Measurements from ENCODE around the gene RNF213. TPM values are rescaled to one million over a fixed set of nuclear protein-coding genes. Genes with fewer than 3 reads are reported as not detected.

The RNF213 gene
- total and polyA plus RNA-seq, 10 of the 15 experiments (the other 5 are each of a cell fraction or from before 2014, with no cell fraction given): 18.6 to 145 (median 65.8) TPM

- TF ChIP-seq EGR1 (IDR thresholded peaks at IDR 0.05; ENCODE audit: borderline replicate concordance in 1 of 2, low read depth in 2 of 2, low read length in 2 of 2) (no peak), REST (IDR thresholded peaks at IDR 0.05; ENCODE audit: low read depth, low read length) (no peak), RUNX3 (IDR thresholded peaks at IDR 0.05; ENCODE audit: low read length) (no peak), ETV6 (conservative IDR thresholded peaks at IDR 0.05 in 1 of 2, IDR thresholded peaks at IDR 0.05 in 1 of 2; ENCODE audit: borderline replicate concordance in 1 of 2, low read depth in 1 of 2) (no peak), HDAC6 (IDR thresholded peaks at IDR 0.05; ENCODE audit: unreplicated experiment) (peak; percentile 36), MLLT1 (IDR thresholded peaks at IDR 0.05) (0 out of 2 replicates have a peak, but pooled peaks have one; percentile 6), BHLHE40 (IDR thresholded peaks at IDR 0.05; ENCODE audit: borderline replicate concordance in 1 of 2, low read depth in 2 of 2, low read length in 1 of 2) (peak; percentile 44 to 90; a peak in 3 of 4 replicates), CEBPB (IDR thresholded peaks at IDR 0.05; ENCODE audit: borderline replicate concordance in 1 of 2, low read depth in 2 of 2, low read length in 2 of 2) (no peak), POLR2AphosphoS5 (IDR thresholded peaks at IDR 0.05; ENCODE audit: low read length) (no peak), ZNF622 (IDR thresholded peaks at IDR 0.05) (no peak), SP1 (IDR thresholded peaks at IDR 0.05; ENCODE audit: low read depth, low read length) (no peak), MTA2 (IDR thresholded peaks at IDR 0.05; ENCODE audit: low read depth) (no peak), NRF1 (conservative IDR thresholded peaks at IDR 0.05; ENCODE audit: low read depth, low read length) (no peak), SMARCA5 (IDR thresholded peaks at IDR 0.05) (no peak; the same call in 1 of the 2 replicates), MYB (IDR thresholded peaks at IDR 0.05; ENCODE audit: borderline replicate concordance, low read depth, low read length) (no peak), CHD1 (IDR thresholded peaks at IDR 0.05; ENCODE audit: low read depth, low read length) (no peak), ZZZ3 (IDR thresholded peaks at IDR 0.05; ENCODE audit: control insufficient read depth, insufficient read length, low read depth) (no peak), HDGF (IDR thresholded peaks at IDR 0.05) (0 out of 2 replicates have a peak, but pooled peaks have one; percentile 6), RAD21 (IDR thresholded peaks at IDR 0.05; ENCODE audit: insufficient read depth, low read depth, low read length) (no peak), NR2F1 (conservative IDR thresholded peaks at IDR 0.05) (peak; percentile 63), JUND (IDR thresholded peaks at IDR 0.05; ENCODE audit: low read depth, low read length) (no peak), GATAD2B (conservative IDR thresholded peaks at IDR 0.05; ENCODE audit: low read depth) (0 out of 2 replicates have a peak, but pooled peaks have one; percentile 76), GABPA (IDR thresholded peaks at IDR 0.05; ENCODE audit: low read depth) (no peak), ASH2L (IDR thresholded peaks at IDR 0.05; ENCODE audit: borderline replicate concordance, low read depth) (no peak), MXI1 (IDR thresholded peaks at IDR 0.05; ENCODE audit: low read depth, low read length) (peak; percentile 11; the same call in 1 of the 2 replicates), ZBED1 (IDR thresholded peaks at IDR 0.05; ENCODE audit: borderline replicate concordance) (no peak), FOXM1 (IDR thresholded peaks at IDR 0.05; ENCODE audit: low read depth, low read length) (no peak), SMAD5 (IDR thresholded peaks at IDR 0.05; ENCODE audit: low read depth) (no peak)
Observed at GRCh38 chr17:80220054-80220735, 40.5 kb upstream of the RNF213 start, which contains the start of the genes SGSH and SLC26A11 (continued).

Data from GM12878 (cell line).